Prostate gland (tissue), 2 donors: ENCODE measurements around the gene SMARCA4. TPM values are rescaled to one million over a fixed set of nuclear protein-coding genes. Genes with fewer than 3 reads are reported as not detected.

Experiments
- DNase-seq: peaks from one replicate; pipeline ENCODE4 v3.0.0-alpha.2; 2019; ENCODE audit warnings: low spot score
- H3K27ac ChIP-seq, 2 donors: fragments of 200-600 bp; sonication (generic); 2 replicates each; pipeline ENCODE4 v1.5.1; 2017 to 2019
- H3K27me3 ChIP-seq: fragments of 200-600 bp; sonication (generic); replicated peaks from 2 replicates; pipeline ENCODE4 v1.5.1; 2019; ENCODE audit not compliant: insufficient read depth
- H3K36me3 ChIP-seq, 2 donors: fragments of 200-600 bp; sonication (generic); 1 replicate in 1 of 2; 2 replicates in 1 of 2; pipeline versions ENCODE4 v1.5.1 to v1.8.1; 2017 to 2019
- H3K4me1 ChIP-seq: fragments of 200-600 bp; sonication (generic); replicated peaks from 2 replicates; pipeline ENCODE4 v1.5.1; 2019
- H3K4me3 ChIP-seq, 2 donors: fragments of 200-600 bp; sonication (generic); 2 replicates each; pipeline ENCODE4 v1.5.1; 2017 to 2019
- H3K9me3 ChIP-seq: fragments of 200-600 bp; sonication (generic); 2 replicates; pipeline ENCODE4 v1.5.1; 2017
- POLR2A ChIP-seq: fragments of 450-650 bp; IDR thresholded peaks from one replicate; pipeline ENCODE4 v1.6.1; 2016; ENCODE audit warnings: antibody characterized with exemption, mild to moderate bottlenecking
- POLR2AphosphoS5 ChIP-seq: sonication (generic); formaldehyde crosslinking; IDR thresholded peaks from one replicate; pipeline ENCODE4 v1.6.1; 2017; ENCODE audit warnings: antibody characterized with exemption
- WGBS: methylation state at CpG from one replicate; pipeline ENCODE4 v1.1.5; 2018; 5-methylcytosine and 5-hydroxymethylcytosine counted together
- intact Hi-C: fragments of 100-400 bp; cut with DNase I; formaldehyde crosslinking; loops from one replicate; pipeline ENCODE4 v1.14.2; 2022
- total RNA-seq, 2 donors: library from RNA; depleted of rRNA; stranded (reverse); fragments of >200 nt; gene quantifications; one replicate each; pipeline ENCODE4 v1.1.0, GENCODE V29; 2016
- TF ChIP-seq, protein P1 (sequence below), 4 experiments: fragments of 200-600 bp in 2 of 4; fragments of 450-650 bp in 2 of 4; sonication (generic) in 2 of 4; IDR thresholded peaks; 1 replicate in 3 of 4; 2 replicates in 1 of 4; pipeline ENCODE4 v1.5.1; 2016 to 2019; ENCODE audit warnings: antibody characterized with exemption in 4 of 4, mild to moderate bottlenecking in 2 of 4, moderate library complexity in 2 of 4

The SMARCA4 gene
- total RNA-seq, 2 donors from 2014 or later, result 98.5 to 152 TPM

DNA sequence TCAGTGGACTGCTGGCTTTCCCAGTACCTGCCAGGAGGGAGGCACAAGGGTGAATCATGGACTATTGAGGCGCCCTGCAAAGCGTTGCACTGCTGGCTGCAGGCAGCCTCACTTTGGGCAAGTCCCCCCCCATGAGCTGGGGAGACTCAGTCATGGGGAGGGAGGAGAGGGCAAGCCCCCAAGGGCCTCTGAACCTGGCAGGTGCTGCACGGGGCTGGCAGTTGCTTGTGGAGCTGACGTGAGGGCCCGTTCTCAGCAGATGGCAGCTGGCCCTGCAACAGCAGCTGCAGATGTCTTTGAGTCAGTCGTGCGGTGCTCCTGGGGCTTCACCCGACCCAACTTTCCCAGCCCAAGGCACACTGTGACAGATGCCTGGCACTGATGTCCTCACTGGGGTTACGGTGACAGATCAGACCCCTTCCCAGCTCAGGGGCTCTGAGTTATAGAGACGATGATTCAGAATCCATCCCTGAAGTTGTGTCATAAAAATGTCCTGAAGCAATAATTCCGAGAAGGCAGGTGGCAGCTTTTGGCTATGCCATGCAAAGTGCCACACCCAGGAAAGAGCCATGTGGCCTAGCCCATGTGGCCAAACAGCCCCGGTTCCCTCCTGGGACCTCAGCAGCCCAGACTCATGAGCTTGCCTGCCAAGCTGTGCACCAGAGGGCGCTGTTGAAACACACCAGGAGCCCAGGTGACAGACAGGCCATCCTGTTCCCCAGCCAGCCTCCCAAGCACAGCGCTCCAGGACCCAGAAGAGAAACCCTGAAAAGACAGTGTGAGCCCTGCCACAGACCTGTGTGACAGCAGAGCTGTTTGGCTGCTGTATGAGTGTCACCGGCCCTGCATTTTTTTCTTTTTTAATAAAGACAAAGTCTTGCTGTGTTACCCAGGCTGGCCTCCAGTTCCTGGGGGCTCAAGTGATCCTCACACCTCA, 74.9 kb downstream of the SMARCA4 start:
- intact Hi-C loops, result loop anchor here (2.0 to 10.0 kb wide), 2 partner anchors 59 to 95 kb away; no protein-coding TSS in a partner anchor
- 35% methylated on average over 15 of the region's 15 CpGs for WGBS
- H3K4me1 ChIP-seq, result no peaks in the 10 kb centered on the region
- no peaks in the 10 kb centered on the region for H3K9me3 ChIP-seq
- H3K27ac ChIP-seq, result peak overlapping the region; percentile 4 to 37
- H3K27me3 ChIP-seq, result no peaks in the 10 kb centered on the region
- TF ChIP-seq, protein P1, sequence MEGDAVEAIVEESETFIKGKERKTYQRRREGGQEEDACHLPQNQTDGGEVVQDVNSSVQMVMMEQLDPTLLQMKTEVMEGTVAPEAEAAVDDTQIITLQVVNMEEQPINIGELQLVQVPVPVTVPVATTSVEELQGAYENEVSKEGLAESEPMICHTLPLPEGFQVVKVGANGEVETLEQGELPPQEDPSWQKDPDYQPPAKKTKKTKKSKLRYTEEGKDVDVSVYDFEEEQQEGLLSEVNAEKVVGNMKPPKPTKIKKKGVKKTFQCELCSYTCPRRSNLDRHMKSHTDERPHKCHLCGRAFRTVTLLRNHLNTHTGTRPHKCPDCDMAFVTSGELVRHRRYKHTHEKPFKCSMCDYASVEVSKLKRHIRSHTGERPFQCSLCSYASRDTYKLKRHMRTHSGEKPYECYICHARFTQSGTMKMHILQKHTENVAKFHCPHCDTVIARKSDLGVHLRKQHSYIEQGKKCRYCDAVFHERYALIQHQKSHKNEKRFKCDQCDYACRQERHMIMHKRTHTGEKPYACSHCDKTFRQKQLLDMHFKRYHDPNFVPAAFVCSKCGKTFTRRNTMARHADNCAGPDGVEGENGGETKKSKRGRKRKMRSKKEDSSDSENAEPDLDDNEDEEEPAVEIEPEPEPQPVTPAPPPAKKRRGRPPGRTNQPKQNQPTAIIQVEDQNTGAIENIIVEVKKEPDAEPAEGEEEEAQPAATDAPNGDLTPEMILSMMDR (IDR thresholded peaks at IDR 0.05), result peak; percentile 61 to 98 (median 94)
- TF ChIP-seq POLR2A (no peak), POLR2AphosphoS5 (peak; percentile 81)
- H3K4me3 ChIP-seq, result no peak overlapping the region
- H3K36me3 ChIP-seq, result peaks cover 16 to 26% of the 10 kb centered on the region in 2 donors
- DNase-seq, result peak; percentile 96

DNA sequence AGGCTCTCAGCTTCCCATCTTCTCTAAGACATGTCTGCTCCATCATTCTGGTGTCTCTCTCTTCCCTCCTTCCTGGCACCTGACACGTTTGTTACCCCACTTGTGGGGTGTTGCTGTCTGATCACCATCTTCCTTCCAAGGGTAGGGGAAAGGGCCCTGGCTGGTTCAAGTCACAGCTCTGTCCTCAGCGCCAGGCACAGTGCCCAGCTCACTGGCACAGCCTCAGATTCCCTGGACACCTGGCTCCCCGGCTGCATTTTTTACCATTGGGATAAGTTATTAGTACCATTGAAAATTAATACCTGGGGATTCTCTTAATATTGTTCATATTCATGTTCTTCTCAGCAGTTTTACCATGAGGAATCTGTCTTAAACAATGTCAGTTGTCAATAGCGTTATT, 77.7 kb downstream of the SMARCA4 start:
- no peak overlapping the region for H3K4me3 ChIP-seq
- H3K36me3 ChIP-seq, result peaks cover 16 to 21% of the 10 kb centered on the region in 2 donors
- intact Hi-C loops, result loop anchor here (10.0 kb wide), 1 partner anchor 56 kb away; no protein-coding TSS in a partner anchor
- 62% methylated on average over 4 of the region's 4 CpGs for WGBS
- H3K27ac ChIP-seq, result no peak overlapping the region
- no peak for DNase-seq
- H3K4me1 ChIP-seq, result no peaks in the 10 kb centered on the region
- no peaks in the 10 kb centered on the region for H3K27me3 ChIP-seq
- no peaks in the 10 kb centered on the region for H3K9me3 ChIP-seq
- TF ChIP-seq POLR2A (no peak), POLR2AphosphoS5 (no peak)
- TF ChIP-seq, protein P1 (IDR thresholded peaks at IDR 0.05), result no peak

DNA sequence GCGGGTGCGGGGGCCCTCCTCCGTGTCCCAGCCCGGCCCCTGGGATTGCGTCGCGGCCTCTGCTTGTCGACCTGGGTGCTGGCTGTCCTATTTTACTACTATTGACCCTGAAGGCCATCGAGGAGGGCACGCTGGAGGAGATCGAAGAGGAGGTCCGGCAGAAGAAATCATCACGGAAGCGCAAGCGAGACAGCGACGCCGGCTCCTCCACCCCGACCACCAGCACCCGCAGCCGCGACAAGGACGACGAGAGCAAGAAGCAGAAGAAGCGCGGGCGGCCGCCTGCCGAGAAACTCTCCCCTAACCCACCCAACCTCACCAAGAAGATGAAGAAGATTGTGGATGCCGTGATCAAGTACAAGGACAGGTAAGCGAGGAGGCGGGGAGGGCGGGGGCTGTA, 80.4 kb downstream of the SMARCA4 start:
- H3K27me3 ChIP-seq, result no peaks in the 10 kb centered on the region
- no peaks in the 10 kb centered on the region for H3K9me3 ChIP-seq
- 94% methylated on average over 33 of the region's 33 CpGs for WGBS
- H3K36me3 ChIP-seq, result peaks cover 0 to 4% of the 10 kb centered on the region in 2 donors
- H3K4me3 ChIP-seq, result no peak overlapping the region
- H3K27ac ChIP-seq, result no peak overlapping the region
- TF ChIP-seq POLR2AphosphoS5 (no peak), POLR2A (no peak)
- TF ChIP-seq, protein P1 (IDR thresholded peaks at IDR 0.05), result no peak
- intact Hi-C loops, result no loop called here
- H3K4me1 ChIP-seq, result no peaks in the 10 kb centered on the region
- DNase-seq, result no peak

DNA sequence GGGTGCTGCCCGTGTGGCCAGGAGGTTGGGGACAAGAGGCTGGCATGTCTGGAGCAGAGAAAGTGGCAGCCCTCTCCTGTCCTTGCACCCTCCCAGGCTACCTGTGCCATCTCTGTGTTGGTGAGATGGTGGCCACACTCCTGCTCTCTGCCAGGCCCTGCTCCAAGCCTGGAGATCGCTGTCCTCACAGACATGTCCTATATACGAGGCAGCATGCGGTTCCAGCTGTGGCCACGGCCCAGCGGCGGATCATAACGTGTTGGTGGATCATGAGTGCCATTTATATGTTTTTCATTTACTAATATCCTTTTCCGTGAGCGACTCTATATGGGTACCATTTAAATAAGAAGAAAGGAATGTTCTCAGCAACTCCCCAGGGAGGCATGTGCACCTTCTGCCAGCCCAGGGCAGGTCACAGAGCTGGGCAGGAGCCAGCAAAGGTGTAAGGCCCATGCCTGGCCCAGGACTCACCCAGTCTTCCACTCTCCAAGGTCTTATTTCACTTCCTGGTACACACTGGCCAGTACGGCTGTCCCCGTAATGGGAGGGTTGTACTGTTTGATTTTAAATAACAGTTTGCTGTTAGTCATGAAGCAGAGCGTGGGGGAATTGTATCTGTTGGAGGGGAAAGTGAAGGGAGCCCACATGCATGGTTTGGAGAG, 81.3 kb downstream of the SMARCA4 start:
- H3K27ac ChIP-seq, result peak overlapping the region; percentile 50 to 53
- H3K4me3 ChIP-seq, result no peak overlapping the region
- H3K27me3 ChIP-seq, result no peaks in the 10 kb centered on the region
- DNase-seq, result peak; percentile 52
- TF ChIP-seq POLR2A (no peak), POLR2AphosphoS5 (peak; percentile 67)
- intact Hi-C loops, result no loop called here
- WGBS, result 80% methylated on average over 13 of the region's 13 CpGs
- H3K9me3 ChIP-seq, result no peaks in the 10 kb centered on the region
- H3K4me1 ChIP-seq, result no peaks in the 10 kb centered on the region
- H3K36me3 ChIP-seq, result peaks cover 0 to 4% of the 10 kb centered on the region in 2 donors

DNA sequence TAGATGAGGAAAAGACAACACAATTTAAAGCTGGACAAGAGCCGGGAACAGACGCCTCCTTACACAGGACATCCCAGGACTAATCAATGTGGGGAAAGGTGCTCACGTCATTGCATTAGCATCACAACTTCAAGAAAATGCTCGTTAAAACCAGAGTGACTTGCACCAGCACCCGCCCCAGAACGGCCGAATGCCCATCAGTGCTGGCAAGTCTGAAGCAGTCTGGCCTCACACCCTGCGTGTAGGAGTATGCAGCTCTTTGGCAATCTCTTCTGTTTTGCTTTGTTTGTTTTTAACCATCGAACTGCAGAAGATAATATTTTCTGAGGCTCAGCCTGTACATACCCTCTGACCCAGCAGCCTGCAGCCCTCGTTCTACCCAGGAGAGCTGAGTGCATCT, 83.6 kb downstream of the SMARCA4 start:
- DNase-seq, result no peak
- intact Hi-C loops, result no loop called here
- no peak overlapping the region for H3K4me3 ChIP-seq
- H3K27me3 ChIP-seq, result no peaks in the 10 kb centered on the region
- H3K36me3 ChIP-seq, result peaks cover 0 to 4% of the 10 kb centered on the region in 2 donors
- H3K27ac ChIP-seq, result no peak overlapping the region
- H3K9me3 ChIP-seq, result no peaks in the 10 kb centered on the region
- H3K4me1 ChIP-seq, result no peaks in the 10 kb centered on the region
- TF ChIP-seq, protein P1 (IDR thresholded peaks at IDR 0.05), result no peak
- TF ChIP-seq POLR2AphosphoS5, result no peak
- TF ChIP-seq POLR2A, result no peak
- WGBS, result 90% methylated on average over 10 of the region's 10 CpGs
